GM13977 (cell line): ENCODE results near the gene ATG16L2.

Experiments
- DNase-seq: peaks from one replicate; pipeline ENCODE4 v3.0.0; 2012; ENCODE audit warnings: low spot score
- CTCF ChIP-seq: IDR thresholded peaks from 2 replicates; pipeline ENCODE4 v1.5.1; 2012; ENCODE audit warnings: mild to moderate bottlenecking, control low read depth; ENCODE audit not compliant: insufficient read depth; ENCODE audit errors: extremely low read depth, missing control alignments
- in situ Hi-C: fragments of 300-500 bp; cut with MboI; formaldehyde crosslinking; loops from one replicate; pipeline ENCODE4 v1.12.0; 2022; ENCODE audit warnings: low sequenced_read_pairs, low pct_unique_long_range_greater_than_20kb, mixed read lengths, inconsistent platforms; ENCODE audit not compliant: unreplicated experiment

The ATG16L2 gene

GRCh38 chr11:72769680-72770079 is 44.5 kb upstream of the ATG16L2 start:
- DNase-seq: no peak
- in situ Hi-C loops: no loop called here
- no peak for TF ChIP-seq CTCF

DNA sequence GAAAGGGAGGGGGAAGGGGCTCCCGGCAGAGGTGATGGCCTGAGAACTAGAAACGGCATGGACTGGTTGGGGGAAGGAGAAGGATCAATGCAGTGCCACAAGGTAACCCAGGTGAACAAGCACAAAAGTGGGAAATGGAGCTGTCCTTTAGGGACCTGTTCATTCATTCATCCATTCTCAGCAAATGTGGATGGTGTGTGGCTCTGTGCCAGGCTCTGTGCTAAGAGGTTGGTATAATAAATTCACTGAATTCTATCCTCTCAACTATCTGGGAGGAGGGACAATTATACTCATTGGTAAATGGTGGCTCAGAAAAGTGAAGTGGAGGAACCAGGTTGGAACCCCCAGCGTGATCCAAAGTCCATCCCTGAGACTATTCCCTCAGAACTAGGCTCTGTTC is 43.4 kb upstream of the ATG16L2 start:
- no peak for DNase-seq
- TF ChIP-seq CTCF: no peak
- in situ Hi-C loops: no loop called here

GRCh38 chr11:72771507-72771906 is 42.7 kb upstream of the ATG16L2 start:
- in situ Hi-C loops: no loop called here
- no peak for DNase-seq
- no peak for TF ChIP-seq CTCF

DNA sequence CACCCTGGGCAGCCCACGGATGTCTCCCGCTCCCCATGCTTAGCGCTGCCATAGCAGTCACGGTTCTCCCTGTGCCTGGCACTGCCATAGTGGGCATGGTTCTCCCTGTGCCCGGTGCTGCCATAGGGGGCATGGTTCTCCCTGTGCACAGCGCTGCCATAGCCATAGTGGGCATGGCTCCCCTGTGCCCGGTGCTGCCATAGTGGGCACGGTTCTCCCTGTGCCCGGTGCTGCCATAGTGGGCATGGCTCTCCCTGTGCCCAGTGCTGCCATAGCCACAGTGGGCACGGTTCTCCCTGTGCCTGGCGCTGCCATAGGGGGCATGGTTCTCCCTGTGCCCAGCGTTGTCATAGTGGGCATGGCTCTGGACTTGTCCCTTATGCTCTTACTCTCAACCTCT is 42.2 kb upstream of the ATG16L2 start:
- in situ Hi-C loops: no loop called here
- TF ChIP-seq CTCF: no peak
- DNase-seq: no peak

DNA sequence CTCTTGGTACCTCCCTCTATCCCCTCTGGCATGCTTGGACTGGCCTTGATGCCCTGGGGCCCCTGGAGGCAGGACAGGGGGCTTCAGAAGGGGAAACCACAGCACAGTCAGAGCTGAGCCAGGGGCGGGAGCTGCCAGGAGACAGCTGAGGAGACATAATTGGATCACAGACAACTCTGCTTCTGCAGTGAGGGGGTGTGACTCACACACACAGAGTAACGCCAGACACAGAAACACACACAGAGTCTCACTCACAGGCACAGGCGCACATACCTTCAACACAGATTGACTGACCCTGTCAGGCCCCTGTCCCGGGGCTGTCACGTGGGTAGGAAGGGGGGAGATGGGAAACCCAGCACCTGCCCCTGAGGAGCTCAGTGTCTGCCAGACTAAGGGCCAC is 40.9 kb upstream of the ATG16L2 start:
- in situ Hi-C loops: no loop called here
- no peak for DNase-seq
- no peak for TF ChIP-seq CTCF

GRCh38 chr11:72773696-72774095 is 40.5 kb upstream of the ATG16L2 start:
- no peak for DNase-seq
- TF ChIP-seq CTCF: no peak
- in situ Hi-C loops: no loop called here

DNA sequence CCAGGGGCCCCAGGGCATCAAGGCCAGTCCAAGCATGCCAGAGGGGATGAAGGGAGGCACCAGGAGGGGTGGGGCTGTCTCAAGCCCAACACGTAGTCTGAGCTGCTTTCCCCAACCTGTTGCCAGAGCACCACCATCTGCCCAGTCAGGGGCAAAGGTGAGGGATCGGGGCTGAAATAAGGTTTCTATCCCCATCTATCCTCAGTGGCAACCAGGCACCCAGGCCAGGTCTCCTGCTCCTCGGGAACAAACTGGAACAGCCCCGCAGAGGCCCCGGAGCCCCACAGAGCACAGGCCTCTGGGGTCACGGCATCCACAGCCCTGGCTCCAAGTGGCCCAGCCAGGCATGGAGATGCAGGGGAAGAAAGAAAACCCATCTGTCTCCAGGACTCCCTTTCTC is 39.7 kb upstream of the ATG16L2 start:
- in situ Hi-C loops: no loop called here
- no peak for TF ChIP-seq CTCF
- DNase-seq: no peak
